HG03097 (cell line): Measurements from ENCODE around the gene FOXF2.

Experiments used
- ATAC-seq: cut with Tn5 transposase; IDR thresholded peaks from one replicate; pipeline ENCODE4 v1.9.1; 2021; ENCODE audit not compliant: unreplicated experiment, low FRiP score

FOXF2 gene

DNA sequence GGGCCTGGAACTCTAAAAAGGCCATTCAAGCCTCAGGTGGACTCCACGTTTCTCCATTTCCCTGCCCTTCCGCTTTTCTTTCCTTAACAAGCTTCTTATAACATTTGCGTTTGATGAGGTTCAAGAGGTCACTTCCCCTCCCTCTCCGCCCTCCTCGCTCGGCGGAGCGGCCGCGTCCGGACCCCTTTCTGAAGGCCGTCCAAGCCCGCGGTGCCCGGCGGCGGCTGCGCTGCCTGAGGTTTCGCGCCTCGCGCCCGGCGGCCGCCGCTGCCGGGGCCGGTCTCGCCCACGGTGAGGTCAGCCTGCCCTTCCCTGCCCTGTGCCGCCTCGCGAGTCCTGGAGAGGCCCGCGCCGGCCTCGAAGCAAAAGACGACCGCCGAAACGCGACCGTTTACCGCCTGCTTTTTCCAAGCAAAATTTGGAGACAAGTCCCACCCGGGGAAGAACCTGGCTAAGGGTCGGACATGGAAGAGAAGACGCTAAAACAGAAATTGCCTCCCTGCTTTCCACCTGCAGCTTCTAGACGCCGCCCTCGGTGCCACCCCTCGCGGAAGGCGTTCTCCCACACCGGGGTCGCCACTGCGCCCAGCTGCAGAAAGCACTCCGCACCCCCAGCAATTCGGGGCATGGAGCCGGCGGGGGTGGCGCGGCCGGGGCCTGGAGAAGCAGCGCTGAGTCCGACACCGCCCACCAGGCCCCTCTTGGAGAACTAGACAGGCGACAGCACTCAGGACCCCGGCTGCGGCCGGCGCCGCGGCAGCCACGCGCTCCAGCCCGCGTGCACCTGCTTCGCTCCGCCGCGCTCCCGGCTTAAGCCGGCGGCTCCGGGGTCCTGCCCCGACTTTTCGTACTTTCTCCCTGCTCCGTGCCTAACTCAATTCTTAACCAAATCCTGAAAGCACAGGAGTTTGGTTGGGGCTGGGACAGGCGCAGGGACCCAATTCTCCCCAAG lies 11.0 kb upstream of the FOXF2 start:
- no peak for ATAC-seq

DNA sequence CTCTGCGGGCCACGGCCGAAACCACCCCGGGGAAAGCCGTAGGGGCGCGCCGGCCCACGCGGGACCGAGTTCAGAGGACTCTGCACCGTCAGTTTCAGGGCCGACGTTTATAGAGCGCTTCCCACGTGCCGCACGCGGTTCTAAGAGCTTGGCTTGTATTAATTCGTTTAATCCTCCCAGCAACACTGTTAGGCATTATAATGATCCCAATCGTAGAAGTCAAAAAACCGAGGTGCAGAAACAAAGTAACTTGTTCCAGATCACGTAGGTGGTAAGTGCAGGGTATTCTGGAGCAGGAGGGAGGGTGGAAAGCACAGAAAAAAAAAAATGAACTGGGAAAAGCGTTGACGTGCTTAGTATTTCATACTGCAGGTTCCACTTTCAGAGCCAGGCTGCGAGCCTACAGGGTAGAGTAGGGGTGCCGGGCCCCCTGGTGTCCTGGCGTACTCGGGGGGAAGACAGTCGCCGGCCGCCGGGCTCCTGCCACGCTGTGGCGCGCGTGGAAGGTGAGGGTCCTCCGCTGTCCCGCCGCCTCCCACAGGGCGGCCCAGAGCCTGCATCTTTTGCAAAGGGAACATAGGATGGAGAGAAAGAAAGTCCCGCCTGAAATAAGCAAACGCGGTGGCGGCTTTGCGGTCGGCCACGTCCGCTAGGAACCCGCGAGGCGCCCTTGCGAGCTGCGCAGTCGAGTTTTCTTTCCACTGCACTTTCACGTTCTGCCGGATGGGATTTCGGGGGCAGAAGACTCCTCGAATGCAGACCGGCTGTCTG lies 10.2 kb upstream of the FOXF2 start:
- ATAC-seq: no peak

- no peak for ATAC-seq
These were observed 9.6 kb upstream of the FOXF2 start for GRCh38 chr6:1379788-1380147.

DNA sequence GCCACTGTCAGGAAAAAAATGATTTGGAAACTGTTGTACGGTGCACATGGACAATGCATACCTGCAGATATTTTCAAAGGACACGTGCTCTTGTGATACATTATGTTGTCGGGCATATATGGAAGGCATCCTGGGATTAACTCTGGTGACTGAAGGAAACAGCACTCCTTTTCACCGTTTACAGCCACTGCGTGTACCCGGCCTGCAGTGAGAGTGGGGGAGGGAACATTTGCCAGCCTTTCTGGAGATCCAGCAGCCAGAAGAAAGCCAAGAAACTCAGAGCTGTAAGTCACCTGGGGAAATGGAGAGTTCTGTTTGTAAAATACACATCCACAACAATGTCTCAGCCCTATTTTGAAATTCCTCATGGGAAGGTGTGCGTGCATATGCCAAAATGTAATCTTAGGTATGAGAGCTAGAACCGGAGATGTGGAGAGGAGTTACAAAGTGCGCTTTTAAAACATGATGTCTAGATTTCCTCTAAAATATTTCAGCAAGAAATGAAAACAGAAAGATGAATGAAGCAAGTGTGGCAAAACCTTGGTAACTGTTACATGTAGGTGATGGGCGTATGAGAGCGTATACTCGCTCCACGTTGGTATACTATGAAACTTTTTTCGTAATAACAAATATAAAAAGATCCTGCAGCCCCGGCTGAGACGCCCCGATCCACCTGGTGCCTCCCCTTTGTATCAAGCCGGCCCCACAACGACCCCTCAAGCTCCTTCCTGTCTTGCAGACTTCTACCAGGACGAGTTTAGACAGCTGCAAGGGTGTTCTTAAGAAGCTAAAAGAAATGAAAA lies 8.6 kb upstream of the FOXF2 start:
- ATAC-seq: no peak

GRCh38 chr6:1381481-1382330 lies 7.7 kb upstream of the FOXF2 start:
- ATAC-seq: no peak

DNA sequence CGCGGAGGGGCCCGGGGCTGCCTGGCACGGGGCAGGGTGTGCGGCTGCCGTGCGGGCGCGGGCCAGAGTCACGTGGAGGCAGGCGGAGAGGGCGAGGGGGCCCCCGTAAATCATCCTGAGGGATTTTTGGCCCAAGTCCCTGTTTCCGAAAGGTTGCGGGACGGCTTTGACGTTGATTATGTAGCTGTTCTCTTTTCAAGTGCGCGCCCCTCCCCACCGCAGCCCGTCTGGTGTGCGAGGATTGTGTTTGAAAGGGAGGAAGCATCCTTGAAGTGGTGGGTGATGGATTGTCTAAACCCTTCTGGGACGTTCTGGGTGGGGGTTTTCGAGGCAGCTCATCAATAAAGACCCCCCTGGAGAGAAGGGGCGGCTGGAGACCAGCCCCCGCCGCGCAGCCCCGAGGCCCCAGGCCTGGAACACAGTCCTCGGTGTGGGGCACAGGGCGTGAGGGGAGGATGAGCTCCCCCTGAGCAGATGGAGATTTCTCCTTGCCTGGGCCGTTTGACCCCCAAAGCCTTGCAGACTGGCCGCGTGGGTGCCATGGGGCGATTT lies 7.0 kb upstream of the FOXF2 start:
- no peak for ATAC-seq

- ATAC-seq: no peak
These were observed 6.3 kb upstream of the FOXF2 start for GRCh38 chr6:1382883-1383728.

DNA sequence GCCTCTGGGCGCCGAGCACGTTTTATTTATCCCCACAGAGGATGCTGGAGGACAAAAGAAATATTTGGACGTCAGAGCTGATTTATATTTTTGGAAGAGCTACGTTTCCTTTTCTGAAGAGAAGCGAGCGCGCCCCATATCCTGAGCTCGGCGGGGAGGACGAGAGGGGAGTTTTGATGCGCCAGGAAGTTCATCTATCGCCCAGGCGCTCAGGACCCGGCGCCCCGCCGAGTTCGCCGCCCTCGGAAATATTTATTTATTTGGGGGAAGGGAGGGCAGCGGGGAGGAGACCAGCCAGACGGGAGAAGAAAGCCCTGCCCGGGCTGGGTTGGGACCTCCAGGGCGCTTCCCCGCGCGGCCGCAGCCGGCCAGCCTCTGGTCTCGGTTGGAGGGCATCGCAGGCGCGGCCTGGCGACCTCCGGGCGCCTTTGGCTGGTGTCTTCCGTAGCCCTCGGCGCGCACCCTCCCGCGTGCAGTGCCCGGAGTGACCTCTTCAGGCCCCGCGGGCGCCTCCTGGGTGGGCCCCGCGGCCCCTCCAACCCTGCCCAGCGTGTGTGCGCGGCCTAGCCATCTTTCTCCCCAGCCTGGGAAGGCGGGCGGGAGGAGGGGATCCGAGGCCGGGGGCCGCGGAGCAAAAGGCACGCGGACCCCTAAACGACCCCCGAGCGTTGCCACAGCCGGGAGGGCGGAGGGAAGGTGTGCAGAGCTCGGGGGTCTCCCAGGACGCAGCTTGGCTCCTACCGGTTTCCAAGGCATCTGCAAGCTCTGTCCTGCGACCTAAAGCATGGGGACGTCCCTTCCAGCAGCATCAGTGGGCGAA lies 5.4 kb upstream of the FOXF2 start:
- ATAC-seq: no peak

DNA sequence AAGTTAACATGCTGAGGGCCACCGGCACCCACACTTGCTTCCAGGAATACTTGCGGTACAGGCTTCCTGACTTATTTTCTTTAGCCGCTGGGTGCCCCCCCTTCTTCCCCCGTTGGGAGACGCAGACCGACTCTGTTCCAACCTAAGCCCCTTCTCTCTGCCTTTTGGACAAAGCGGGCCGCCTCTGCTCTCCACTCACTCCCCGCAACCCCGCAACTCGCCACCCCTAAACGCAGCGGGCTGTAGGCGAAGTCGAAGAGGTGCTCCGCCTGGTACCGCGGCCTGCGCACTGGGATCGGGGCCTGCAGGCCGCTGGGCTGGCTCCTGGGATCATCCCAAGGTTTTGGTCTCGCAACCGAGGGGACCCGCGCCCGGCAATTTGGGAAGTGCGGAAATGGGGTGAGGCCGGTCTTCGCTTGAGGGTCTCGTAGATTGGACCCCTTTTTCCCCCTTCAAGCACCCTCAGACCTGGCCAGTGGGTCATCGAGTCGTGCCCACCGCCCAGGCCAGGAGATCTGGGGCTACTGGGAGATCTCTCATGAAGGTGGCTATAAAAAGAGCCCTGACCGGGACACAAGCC lies 4.7 kb upstream of the FOXF2 start:
- no peak for ATAC-seq

DNA sequence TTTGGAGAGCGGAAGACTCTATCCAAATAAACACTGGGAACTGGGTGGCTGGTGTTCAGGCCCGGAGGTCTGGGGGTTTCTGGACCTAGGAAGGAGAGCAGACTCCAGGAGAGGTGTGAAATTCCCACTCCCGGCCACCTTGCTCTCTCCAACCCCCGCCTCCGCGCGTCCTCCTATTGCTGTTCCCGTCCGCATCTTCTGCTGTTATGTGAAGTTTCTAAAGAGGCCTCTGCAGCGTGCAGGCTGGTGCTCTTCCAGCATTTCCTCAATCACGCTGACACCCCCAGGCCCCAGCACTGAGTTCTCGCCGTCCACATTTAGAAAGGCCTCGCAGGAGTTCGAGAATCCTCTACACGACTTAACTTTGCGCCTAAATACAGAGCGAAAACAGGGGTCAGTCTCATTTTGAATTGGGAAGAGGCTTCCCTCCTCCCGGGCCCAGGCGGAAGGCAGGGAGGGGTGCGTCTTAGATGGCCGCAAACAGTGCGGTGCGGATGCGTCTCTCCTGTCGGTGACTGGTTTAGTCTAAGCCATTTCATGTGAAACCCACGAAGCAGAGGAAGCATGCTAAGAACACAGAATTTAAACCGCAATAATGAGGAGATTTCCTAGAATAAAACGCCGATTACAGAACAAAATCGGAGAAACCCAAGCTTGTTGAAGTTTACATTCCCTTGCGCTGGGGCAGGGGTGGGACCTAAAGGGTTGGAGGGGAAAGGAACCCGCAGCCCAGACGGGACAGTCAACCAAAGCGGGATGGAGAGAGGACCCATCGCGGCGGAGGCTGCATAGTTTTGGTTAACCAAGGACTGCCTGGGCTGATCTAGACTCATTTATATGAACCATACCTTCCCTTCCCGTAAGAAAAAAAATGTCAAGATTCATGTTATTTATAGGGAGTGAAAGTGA lies 4.0 kb upstream of the FOXF2 start:
- ATAC-seq: no peak

- no peak for ATAC-seq
These were observed 3.2 kb upstream of the FOXF2 start for GRCh38 chr6:1386038-1386709.

DNA sequence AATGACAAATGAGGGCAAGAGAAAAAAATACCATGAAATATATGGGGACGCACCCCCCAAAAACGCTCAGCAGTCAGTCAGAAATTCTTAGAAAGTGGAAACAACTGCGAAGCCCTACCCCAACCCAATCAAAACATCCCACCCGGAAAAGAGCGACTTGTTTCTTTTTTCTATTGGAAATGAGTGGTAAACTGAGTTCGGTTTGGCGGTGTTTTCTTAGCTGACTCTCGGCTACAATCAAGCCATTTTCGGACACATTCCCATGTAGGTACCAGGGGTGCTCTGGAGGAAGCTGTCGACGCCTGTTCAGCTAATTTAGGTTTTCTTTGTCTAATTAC lies 1.9 kb upstream of the FOXF2 start:
- no peak for ATAC-seq

DNA sequence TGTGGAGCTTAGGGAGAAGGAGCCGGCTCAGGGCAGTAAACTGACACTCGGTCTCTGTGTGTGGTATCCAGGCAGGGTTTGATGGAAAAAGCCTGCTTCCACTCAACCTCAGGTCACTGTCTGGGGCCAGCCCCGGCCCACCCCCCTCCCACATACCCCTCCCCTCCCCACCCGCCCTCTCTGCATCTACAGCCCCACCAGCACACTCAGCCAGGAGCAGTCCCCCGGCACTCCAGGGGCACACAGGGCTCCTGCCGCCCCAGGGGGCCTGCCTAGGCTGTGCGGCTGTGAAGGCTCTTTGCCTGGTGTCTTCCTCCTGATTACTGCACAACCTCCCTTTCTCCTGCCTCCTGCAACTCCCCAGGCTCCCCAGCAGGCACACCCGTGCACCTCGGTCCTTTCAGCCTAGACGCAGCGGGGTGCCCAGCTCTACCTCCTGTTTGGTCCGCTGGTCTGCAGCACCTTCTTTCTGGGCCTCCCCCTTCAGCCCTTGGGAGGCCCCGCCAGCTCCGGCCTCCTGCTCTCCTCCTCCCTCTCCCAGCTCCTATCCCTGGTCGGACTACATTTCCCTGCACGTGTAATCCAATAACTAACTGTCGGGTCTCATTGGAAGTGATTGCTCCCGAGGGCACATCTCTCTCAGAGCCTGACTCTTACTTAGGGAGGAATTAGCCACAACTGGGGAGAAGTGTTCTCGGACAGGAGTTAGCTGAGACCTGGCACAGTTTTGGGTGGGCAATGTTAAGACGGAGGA lies 1.3 kb upstream of the FOXF2 start:
- ATAC-seq: no peak

GRCh38 chr6:1388630-1389368 lies 577 bp upstream of the FOXF2 start:
- ATAC-seq: no peak
